SK-N-SH (cell line): ENCODE data around the gene SCRG1. TPM values are rescaled to one million over a fixed set of nuclear protein-coding genes. Genes with fewer than 3 reads are reported as not detected.

Source experiments
- CTCF ChIA-PET: fragments of 300-600, 350-600 bp; formaldehyde crosslinking; extraction: SDS; loops from one replicate; lab custom pipeline; 2021; lab: Yijun Ruan, JAX
- POLR2A ChIA-PET: fragments of 350-600 bp; sonication (Branson Sonifier 250); formaldehyde crosslinking; extraction: SDS; loops from one replicate; lab custom pipeline; 2020; ENCODE audit warnings: antibody characterized with exemption, inconsistent platforms; lab: Yijun Ruan, JAX
- DNase-seq: peaks from one replicate; pipeline ENCODE4 v3.0.0; 2012
- H2AFZ ChIP-seq: fragments of 200-600 bp; sonication (generic); 2 replicates; pipeline ENCODE4 v1.8.1; 2016; ENCODE audit warnings: antibody characterized with exemption, mild to moderate bottlenecking, low read depth
- H3F3A ChIP-seq: fragments of 200-600 bp; sonication (generic); replicated peaks from 2 replicates; pipeline ENCODE3; 2016; ENCODE audit warnings: antibody characterized with exemption, mild to moderate bottlenecking; ENCODE audit not compliant: insufficient read depth
- H3K27ac ChIP-seq, 2 experiments: fragments of 200-500 bp in 1 of 2; fragments of 200-600 bp in 1 of 2; sonication (Bioruptor generic) in 1 of 2; sonication (generic), shearing (Covaris generic) in 1 of 2; 2 replicates each; pipeline versions ENCODE4 v1.5.1 to v1.6.1; 2014 to 2016; ENCODE audit warnings: low read depth in 2 of 2, inconsistent platforms in 1 of 2, low read length in 1 of 2, mild to moderate bottlenecking in 1 of 2, mixed read lengths in 1 of 2
- H3K27me3 ChIP-seq: fragments of 200-600 bp; sonication (generic), shearing (Covaris generic); 2 replicates; pipeline ENCODE4 v1.6.1; 2016; ENCODE audit warnings: mixed run types; ENCODE audit not compliant: insufficient read depth
- H3K36me3 ChIP-seq, 2 experiments: fragments of 200-500 bp in 1 of 2; fragments of 200-600 bp in 1 of 2; sonication (Bioruptor generic) in 1 of 2; sonication (generic) in 1 of 2; replicated peaks in 1 of 2; 2 replicates each; pipeline versions ENCODE3 to v1.5.1; 2014 to 2016; ENCODE audit warnings: low read length in 1 of 2, mild to moderate bottlenecking in 1 of 2; ENCODE audit not compliant: insufficient read depth in 2 of 2, control insufficient read depth in 1 of 2
- H3K4me1 ChIP-seq, 2 experiments: fragments of 200-500 bp in 1 of 2; fragments of 200-600 bp in 1 of 2; sonication (Bioruptor generic) in 1 of 2; sonication (generic), shearing (Covaris generic) in 1 of 2; 2 replicates each; pipeline versions ENCODE4 v1.5.1 to v1.6.1; 2014 to 2016; ENCODE audit warnings: low read depth in 1 of 2, low read length in 1 of 2, mixed run types in 1 of 2; ENCODE audit not compliant: insufficient read depth in 2 of 2, control insufficient read depth in 1 of 2
- H3K4me2 ChIP-seq: fragments of 200-600 bp; sonication (generic), shearing (Covaris generic); 2 replicates; pipeline ENCODE4 v1.6.1; 2017; ENCODE audit warnings: mixed run types
- H3K4me3 ChIP-seq, 2 experiments: fragments of 200-500 bp in 1 of 2; fragments of 200-600 bp in 1 of 2; sonication (Bioruptor generic) in 1 of 2; sonication (generic), shearing (Covaris generic) in 1 of 2; 2 replicates each; pipeline versions ENCODE4 v1.5.1 to v1.8.1; 2014 to 2016; ENCODE audit warnings: low read depth in 2 of 2, inconsistent platforms in 1 of 2, low read length in 1 of 2, mild to moderate bottlenecking in 1 of 2, mixed read lengths in 1 of 2, moderate library complexity in 1 of 2
- H3K79me2 ChIP-seq: fragments of 200-600 bp; sonication (generic); 2 replicates; pipeline ENCODE4 v1.8.1; 2017; ENCODE audit warnings: mild to moderate bottlenecking; ENCODE audit not compliant: insufficient read depth
- H3K9ac ChIP-seq: fragments of 200-600 bp; sonication (generic); 2 replicates; pipeline ENCODE4 v1.6.1; 2017; ENCODE audit warnings: mixed run types
- H3K9me2 ChIP-seq: fragments of 200-600 bp; sonication (generic); 2 replicates; pipeline ENCODE4 v1.6.1; 2017; ENCODE audit warnings: mixed run types
- H3K9me3 ChIP-seq: fragments of 200-600 bp; sonication (generic); 2 replicates; pipeline ENCODE4 v1.6.1; 2017; ENCODE audit warnings: mixed run types, mild to moderate bottlenecking, moderate library complexity
- H4K20me1 ChIP-seq: fragments of 200-600 bp; sonication (generic); 2 replicates; pipeline ENCODE4 v1.6.1; 2017; ENCODE audit warnings: mild to moderate bottlenecking, mixed run types; ENCODE audit not compliant: insufficient read depth
- ELF1 ChIP-seq: IDR thresholded peaks from 2 replicates; pipeline ENCODE4 v1.4.0; 2012
- FOSL2 ChIP-seq: IDR thresholded peaks from 2 replicates; pipeline ENCODE4 v1.4.0; 2012; ENCODE audit warnings: low read depth, mild to moderate bottlenecking, moderate library complexity, borderline replicate concordance
- FOXJ3 ChIP-seq: sonication (generic); formaldehyde crosslinking; IDR thresholded peaks from 2 replicates; pipeline ENCODE4 v1.5.1; 2020; ENCODE audit warnings: mild to moderate bottlenecking, missing genetic modification reagents
- GABPA ChIP-seq: IDR thresholded peaks from 2 replicates; pipeline ENCODE4 v1.4.0; 2012; ENCODE audit warnings: low read depth, mild to moderate bottlenecking
- GATA2 ChIP-seq: sonication (generic); formaldehyde crosslinking; IDR thresholded peaks from 2 replicates; pipeline ENCODE4 v1.5.0; 2020; ENCODE audit warnings: mild to moderate bottlenecking, missing genetic modification reagents
- MEF2A ChIP-seq: IDR thresholded peaks from 2 replicates; pipeline ENCODE4 v1.4.0; 2012; ENCODE audit warnings: low read depth, borderline replicate concordance
- POLR2AphosphoS5 ChIP-seq: IDR thresholded peaks from 2 replicates; pipeline ENCODE4 v1.6.1; 2012; ENCODE audit warnings: low read depth, low read length
- RCOR1 ChIP-seq: fragments of 150-350 bp; IDR thresholded peaks from 2 replicates; pipeline ENCODE4 v1.6.1; 2017; ENCODE audit warnings: antibody characterized with exemption, low read length
- RFX5 ChIP-seq: IDR thresholded peaks from 2 replicates; pipeline ENCODE4 v1.6.1; 2012; ENCODE audit warnings: mild to moderate bottlenecking, improper control_type of control experiment, low read length
- TCF12 ChIP-seq: IDR thresholded peaks from 2 replicates; pipeline ENCODE4 v1.4.0; 2012
- YY1 ChIP-seq: IDR thresholded peaks from 2 replicates; pipeline ENCODE4 v1.4.0; 2012; ENCODE audit warnings: low read depth, mild to moderate bottlenecking
- WGBS: methylation state at CpG from one replicate; pipeline ENCODE4 v1.1.6; 2017; ENCODE audit warnings: low lambda C conversion rate; 5-methylcytosine and 5-hydroxymethylcytosine counted together
- polyA plus RNA-seq, 3 experiments: library from polyadenylated mRNA; depleted of rRNA; stranded (reverse); fragments of >200 nt; gene quantifications; 2 replicates each; pipeline ENCODE4 v1.2.3, GENCODE V29; 2012
- TF ChIP-seq, protein P1 (sequence below): IDR thresholded peaks from 2 replicates; pipeline ENCODE4 v1.4.0; 2012; ENCODE audit warnings: low read depth, borderline replicate concordance
- TF ChIP-seq, protein P2 (sequence below): IDR thresholded peaks from 2 replicates; pipeline ENCODE4 v1.4.0; 2012; ENCODE audit warnings: low read depth

Gene SCRG1
- polyA plus RNA-seq, 1 of the 3 experiments (the other 2 are of a cell fraction): 0.16 TPM

- Histone ChIP-seq H4K20me1 (no peaks in the 10 kb centered on the region), H3F3A (no peaks in the 10 kb centered on the region), H3K4me3 (no peak overlapping the region), H3K4me2 (no peak overlapping the region), H3K27me3 (no peaks in the 10 kb centered on the region), H3K4me1 (peaks cover 0 to 13% of the 10 kb centered on the region in 2 experiments; a peak in 2 of 4 replicates), H3K9ac (no peak overlapping the region), H3K9me2 (no peaks in the 10 kb centered on the region), H2AFZ (no peak overlapping the region), H3K36me3 (no peaks in the 10 kb centered on the region), H3K9me3 (no peaks in the 10 kb centered on the region), H3K27ac (no peak overlapping the region), H3K79me2 (no peaks in the 10 kb centered on the region)
- WGBS: 92% methylated on average over 26 of the region's 26 CpGs
- ChIA-PET POLR2A (no interaction called here), CTCF (interaction anchor here (0.6 to 8.3 kb wide), 24 partner anchors 13 to 403 kb away, joined by 3 to 82 read pairs (median 4); partner anchors contain the start of gene HMGB2)
- TF ChIP-seq, protein P1, sequence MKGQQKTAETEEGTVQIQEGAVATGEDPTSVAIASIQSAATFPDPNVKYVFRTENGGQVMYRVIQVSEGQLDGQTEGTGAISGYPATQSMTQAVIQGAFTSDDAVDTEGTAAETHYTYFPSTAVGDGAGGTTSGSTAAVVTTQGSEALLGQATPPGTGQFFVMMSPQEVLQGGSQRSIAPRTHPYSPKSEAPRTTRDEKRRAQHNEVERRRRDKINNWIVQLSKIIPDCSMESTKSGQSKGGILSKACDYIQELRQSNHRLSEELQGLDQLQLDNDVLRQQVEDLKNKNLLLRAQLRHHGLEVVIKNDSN: no peak
- no peak for TF ChIP-seq FOXJ3 (CRISPR knock-in tag)
- TF ChIP-seq FOSL2: no peak
- no peak for TF ChIP-seq ELF1
- DNase-seq: peak; percentile 11
Observed at GRCh38 chr4:173415885-173416653, 17.2 kb upstream of the SCRG1 start.

DNA sequence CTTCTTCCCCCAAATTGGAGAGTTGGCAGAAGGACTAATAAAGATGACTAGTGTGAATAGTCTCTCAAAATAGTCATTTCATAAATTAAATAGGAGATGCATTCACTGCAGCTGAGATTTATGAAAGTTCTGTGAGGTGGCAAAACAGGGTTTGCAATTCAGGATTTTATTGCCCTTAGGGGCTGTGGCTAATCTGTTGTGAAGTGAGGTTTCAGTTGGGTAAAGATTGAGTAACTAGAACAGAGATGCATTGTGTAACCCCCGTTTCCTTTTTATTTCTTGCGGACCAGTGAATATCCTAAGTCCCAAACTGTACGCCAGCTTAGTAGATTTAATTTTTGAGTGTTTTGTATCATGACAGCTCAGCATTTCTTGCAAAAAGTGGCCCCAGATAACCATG, 16.2 kb upstream of the SCRG1 start:
- CTCF ChIA-PET: interaction anchor here (0.8 to 8.3 kb wide), 6 partner anchors 13 to 392 kb away, joined by 3 to 82 read pairs (median 7); no protein-coding TSS in a partner anchor
- H4K20me1 ChIP-seq: no peaks in the 10 kb centered on the region
- no peaks in the 10 kb centered on the region for H3K9me2 ChIP-seq
- WGBS: 89% methylated on average over 3 of the region's 3 CpGs
- H3K27ac ChIP-seq: no peak overlapping the region
- H3K36me3 ChIP-seq: no peaks in the 10 kb centered on the region
- TF ChIP-seq GATA2 (CRISPR knock-in tag) (no peak), YY1 (no peak), RCOR1 (no peak), MEF2A (no peak), POLR2AphosphoS5 (no peak), FOSL2 (no peak), RFX5 (no peak), TCF12 (no peak), GABPA (no peak)
- TF ChIP-seq, protein P2, sequence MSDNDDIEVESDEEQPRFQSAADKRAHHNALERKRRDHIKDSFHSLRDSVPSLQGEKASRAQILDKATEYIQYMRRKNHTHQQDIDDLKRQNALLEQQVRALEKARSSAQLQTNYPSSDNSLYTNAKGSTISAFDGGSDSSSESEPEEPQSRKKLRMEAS: no peak
- TF ChIP-seq, all 33 proteins: peak for 0
- Histone ChIP-seq H2AFZ (no peak overlapping the region), H3K79me2 (no peaks in the 10 kb centered on the region), H3K4me2 (no peak overlapping the region), H3F3A (no peaks in the 10 kb centered on the region), H3K9me3 (no peaks in the 10 kb centered on the region), H3K4me3 (no peak overlapping the region), H3K27me3 (no peaks in the 10 kb centered on the region), H3K9ac (no peak overlapping the region), H3K4me1 (peaks cover 0 to 13% of the 10 kb centered on the region in 2 experiments; a peak in 1 of 4 replicates)
- no peak for DNase-seq
- POLR2A ChIA-PET: no interaction called here
